GM12892 (cell line): ENCODE measurements around the gene ADAMTSL1.

Source experiments
- POLR2A ChIP-seq: IDR thresholded peaks from 2 replicates; pipeline ENCODE4 v1.6.1; 2011; ENCODE audit warnings: low read depth, low read length, control low read depth
- POLR2AphosphoS5 ChIP-seq: IDR thresholded peaks from 2 replicates; pipeline ENCODE4 v1.6.1; 2011; ENCODE audit warnings: low read depth, low read length, control low read depth

DNA sequence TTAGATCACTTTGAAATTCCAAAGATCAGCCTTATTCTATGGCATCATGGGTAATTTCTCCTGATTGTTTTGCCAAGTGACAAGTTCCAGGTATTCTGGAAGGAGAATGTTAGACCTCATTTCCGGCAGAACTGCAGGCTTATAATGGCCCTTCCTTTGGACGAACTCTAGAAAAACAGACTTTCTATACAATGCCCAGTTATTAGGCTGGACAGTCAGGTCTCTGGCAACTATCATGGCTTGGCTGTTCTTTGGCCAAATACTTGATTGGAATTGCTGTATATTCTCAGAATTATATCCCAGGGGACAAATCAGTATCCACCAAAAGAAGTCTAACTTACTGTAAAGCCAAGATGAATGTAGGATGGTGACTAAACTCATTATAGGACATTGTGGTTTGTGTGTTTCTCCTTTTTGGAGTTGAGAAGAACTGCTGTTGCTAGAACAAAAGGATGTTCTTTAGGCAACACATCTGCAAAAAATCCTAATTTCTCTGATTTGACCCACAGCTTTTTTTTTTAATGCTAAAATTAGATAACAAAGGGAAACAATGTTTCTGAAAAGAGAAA, 69.0 kb downstream of the ADAMTSL1 start:
- TF ChIP-seq POLR2AphosphoS5: no peak
- TF ChIP-seq POLR2A: no peak
